Raji (cell line): ENCODE results near the gene KIF16B.

Experiments used
- POLR2A ChIP-seq: IDR thresholded peaks from 2 replicates; pipeline ENCODE4 v1.6.1; 2011; ENCODE audit warnings: low read depth, low read length, control low read depth; ENCODE audit not compliant: insufficient read depth

The KIF16B gene

DNA sequence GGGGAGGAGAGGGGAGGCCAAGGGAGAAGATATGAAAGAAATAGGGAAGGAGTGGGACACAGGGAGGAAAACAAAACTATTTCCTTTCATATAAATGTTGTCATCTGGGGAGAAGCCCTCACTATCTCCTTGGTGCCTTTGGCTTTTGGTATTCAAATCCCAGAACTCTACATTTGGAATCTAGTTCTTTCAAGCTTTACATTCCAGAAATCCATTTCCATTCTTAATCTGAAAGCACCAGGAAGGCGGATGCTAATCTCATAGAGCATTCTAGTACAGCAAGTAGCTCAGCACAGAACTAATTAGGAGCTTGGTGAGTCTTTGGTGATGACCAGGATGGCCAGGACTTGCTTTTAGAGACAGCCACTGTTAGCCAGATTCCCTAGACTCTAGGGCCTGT is 177.9 kb downstream of the KIF16B start:
- TF ChIP-seq POLR2A: no peak

DNA sequence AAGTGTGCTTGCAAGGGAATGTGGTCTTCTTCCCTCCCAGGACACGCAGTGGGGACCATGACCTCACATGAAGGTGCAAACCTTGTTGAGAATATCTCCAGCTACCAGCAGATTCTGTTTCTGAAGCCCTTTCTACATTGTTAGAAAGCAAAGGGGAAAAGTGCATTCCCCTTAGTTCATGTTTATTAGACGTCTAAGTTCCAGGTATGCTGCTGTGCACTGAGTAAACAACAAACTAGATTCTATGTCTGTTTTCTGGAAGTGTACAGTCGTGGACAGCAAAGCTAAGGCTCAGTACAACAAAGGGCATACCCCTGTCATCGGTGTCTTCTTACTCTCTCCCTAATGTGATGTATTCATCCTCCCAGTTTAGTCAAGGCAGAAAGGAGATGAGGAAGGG is 178.5 kb downstream of the KIF16B start:
- no peak for TF ChIP-seq POLR2A

DNA sequence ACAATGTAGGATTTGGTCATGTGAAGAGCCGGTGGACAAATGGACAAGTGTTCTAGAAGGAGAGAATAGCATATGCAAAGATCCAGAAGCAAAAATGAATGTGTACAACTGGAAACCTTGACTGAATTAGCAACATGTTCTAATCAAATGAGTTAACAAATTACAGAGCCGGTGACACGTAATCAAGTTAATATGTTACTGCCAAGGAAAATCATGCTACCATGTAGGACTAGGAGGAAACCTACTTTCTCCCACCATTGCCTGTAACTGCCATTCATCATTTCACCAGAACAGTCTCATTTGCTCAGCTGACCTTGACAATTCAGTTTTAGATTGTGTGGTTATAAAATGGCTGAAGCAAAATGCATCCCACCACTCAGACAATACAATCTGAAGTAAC is 179.4 kb downstream of the KIF16B start:
- no peak for TF ChIP-seq POLR2A

DNA sequence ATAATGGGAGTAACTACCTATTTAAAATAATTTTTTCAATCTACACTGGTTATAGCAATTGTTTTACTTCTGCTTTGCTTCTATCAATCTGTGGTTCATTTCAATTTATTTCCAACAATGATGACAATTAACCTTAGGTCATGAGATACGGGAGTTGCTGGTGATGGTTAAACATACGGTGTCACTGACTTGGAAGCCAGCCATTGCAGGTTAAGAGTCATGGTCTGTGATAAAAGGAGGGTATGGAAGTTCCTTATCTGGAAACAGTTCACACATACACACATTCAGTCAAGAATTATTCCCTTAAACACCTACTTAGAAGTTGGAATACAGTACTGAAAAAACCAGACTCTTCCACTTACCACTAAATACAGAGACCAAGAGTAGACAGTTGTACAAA is 180.0 kb downstream of the KIF16B start:
- TF ChIP-seq POLR2A: no peak

DNA sequence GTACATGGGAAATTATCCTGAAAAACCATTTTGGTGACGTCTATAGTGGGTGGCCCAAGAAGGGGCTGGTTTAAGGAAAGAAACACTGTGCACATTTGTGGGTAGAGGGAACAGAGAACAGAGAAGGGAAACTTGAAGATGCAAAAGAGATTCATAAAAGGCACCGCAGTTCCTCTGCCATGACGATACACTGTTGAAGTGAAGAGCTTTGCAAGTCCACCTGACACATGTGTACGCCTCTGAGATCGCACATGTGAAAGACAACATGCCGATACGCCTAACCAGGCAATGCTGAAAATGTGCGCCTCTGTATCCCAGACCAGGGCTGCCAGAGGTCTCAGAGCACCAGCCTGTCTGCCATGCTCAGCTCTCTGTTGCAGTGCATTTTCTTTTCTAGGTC is 180.9 kb downstream of the KIF16B start:
- no peak for TF ChIP-seq POLR2A

DNA sequence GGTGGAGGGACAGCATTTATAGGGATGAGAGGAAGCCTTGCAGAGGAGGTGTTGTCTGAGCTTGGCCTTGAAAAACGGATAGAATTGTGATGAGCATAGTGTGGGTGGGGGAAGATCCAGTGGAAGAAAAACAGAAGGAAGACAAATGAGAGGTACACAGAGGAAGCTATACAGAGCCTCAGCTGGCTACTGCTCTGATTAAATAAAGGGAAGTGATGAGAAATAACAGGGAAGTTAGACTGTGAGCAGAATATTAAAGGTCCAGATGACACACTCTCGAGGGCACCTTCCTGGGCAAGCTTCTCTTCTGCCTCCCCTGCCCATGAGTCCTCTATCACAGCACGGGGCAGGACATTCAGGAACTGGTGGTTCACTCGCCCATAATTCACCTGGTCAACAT is 182.3 kb downstream of the KIF16B start:
- TF ChIP-seq POLR2A: no peak

DNA sequence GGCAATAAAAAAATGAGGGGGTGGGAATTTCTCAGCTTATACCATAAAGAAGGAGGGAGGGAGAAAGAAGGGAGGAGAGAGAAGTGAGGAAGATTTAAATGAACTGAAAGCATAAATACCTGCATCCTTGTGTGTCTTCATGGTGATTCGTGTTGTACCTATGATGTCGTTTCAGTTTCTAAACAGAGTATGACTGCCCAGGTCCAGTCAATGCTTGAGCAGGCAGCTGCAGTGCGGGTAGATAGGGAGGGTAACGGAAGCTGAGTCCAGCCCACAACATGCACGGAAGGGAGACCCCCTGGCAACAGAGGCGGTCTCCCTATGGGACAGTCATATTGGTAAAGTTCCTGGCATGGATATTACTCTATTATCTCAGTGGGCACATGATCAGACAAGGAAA is 184.5 kb downstream of the KIF16B start:
- no peak for TF ChIP-seq POLR2A

DNA sequence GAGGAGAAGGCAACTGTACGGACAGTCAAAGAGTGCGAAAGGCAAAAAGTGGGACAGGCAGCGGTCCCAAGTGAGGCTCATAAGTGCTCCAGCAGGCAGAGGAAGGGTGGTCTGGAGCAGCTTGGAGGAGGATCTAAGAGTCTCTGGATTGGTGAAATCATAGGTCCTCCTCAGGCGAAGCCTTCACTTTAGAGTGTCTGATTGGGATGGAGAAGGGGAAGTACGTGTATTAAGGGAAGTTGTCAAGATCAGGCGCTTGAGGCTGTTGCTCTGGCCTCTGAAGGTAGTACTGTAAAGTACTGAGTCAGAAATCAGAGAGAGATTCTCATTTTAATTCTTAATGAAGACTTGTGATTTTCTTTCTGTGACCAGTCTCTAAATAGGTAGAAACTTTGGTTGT is 185.6 kb downstream of the KIF16B start:
- no peak for TF ChIP-seq POLR2A

DNA sequence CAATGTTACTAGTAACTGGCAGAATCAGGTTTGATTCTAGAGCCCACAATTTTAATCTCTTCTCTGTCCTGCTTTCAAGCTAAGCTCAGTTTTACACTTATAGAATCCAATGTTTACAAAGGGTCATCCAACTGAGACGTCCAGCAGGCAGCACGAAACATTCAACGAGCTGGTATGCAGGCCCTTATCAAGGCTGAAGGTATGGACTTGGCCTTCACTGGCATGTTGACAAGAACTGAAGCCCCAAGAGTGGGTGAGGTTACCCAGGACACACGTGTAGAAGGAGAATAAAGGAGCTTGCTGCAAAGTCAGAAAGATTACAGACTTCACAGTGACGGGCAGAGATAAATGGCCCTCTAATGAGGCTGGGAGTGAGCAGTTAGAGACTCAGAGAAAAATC is 187.4 kb downstream of the KIF16B start:
- TF ChIP-seq POLR2A: no peak

DNA sequence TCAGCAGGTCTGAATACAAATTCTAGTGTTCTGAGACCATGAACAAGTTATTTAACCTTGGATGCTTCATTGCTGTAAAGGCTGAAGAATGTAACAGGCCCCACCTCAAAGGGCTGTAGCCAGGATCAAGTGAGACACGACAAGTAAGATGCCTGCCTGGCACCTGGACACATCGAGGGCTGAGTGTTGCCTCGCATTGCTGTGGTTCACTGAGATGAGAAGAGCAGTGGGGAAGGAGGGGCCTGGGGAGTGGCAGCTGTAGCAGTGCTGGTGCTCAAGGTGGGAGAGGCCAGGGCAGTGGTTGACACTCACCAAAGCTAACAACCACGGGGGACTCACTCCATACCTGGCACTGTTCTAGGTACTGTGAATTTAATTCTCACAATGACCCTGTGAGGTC is 187.8 kb downstream of the KIF16B start:
- TF ChIP-seq POLR2A: no peak

DNA sequence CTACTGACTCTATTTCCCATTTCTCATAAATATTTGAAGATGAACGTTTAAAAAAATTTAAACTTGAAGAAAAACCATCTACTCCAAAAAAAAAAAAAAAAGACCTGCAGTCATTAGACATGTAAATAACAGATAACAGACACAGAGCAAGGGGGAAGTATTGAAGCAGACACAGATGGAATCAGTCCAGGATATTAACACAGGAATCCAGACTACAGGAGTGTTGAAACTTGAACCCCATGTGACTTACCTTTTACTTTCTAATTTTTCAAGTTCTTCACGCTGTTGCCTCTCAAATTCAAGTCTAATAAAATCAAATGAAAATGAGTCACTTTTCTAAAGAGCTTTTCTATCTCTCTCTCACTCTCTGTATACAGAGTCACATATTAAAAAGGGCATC is 191.8 kb downstream of the KIF16B start:
- TF ChIP-seq POLR2A: no peak

DNA sequence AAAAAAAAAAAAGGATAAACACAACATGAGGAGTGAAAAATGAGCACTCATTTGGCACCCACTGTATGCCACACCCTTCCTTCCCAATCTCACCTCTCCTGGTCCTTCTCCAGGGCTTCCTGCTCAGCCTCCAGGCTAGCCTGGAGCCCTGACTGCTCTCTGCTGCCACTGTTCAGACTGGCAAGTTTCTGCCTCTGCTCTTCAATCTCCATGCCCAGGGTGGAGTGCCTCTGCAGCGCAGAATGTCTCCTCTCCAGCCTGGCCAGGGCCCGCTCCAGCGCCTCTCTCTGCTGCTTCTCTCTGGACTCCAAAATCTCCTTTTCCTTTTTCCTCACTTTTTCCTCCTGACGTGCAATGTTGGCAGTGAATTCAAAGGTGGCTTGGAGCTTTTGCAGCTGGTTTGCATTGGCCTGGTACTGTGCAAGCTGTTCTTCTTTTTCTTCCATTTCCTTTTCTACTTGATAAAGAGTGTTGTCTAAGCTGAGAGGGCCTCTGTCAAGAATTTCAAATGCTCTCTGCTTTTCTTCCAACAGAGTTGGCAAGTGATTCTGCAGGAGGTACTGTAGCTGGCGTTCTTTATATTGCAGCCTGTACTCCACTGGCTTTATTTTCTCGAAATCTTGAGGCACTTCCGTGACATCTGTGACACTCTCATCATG is 194.4 kb downstream of the KIF16B start:
- TF ChIP-seq POLR2A: no peak

DNA sequence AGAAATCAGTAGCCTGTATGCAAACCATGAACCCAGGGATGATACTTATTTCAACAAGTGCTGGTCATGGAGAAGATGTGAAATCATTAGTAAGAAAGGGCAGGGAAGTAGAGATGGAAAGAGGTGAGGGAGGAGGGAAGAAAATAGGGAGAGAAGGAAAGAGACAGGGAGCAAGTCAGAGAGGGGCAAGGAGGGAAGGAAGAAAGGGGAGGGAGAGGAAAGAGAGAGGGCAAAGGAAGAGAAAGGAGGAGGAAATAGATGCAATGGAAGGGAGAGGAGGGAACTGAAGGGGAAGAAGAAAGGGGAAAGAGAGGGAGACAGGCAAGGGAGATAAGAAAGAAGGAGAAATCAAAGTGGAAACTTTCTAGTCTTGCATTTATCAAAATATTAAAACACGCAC is 195.1 kb downstream of the KIF16B start:
- TF ChIP-seq POLR2A: no peak

DNA sequence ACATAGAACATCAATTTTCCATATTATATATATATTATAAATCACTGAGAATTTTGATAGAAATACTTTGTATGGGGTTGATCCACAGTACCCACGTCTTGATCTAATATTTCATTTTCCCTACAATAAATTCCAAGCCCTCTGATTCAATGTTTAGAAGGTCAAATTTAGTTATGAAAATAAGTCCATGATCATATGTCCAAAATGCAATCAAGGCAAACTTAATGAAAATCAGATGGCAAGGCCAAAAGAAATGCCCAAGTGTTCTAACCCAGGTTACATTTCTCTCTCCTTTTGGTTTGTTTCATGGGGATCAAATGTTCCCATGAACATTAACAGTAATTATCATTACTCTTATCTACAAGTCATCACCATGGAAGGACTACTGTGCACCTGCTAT is 203.8 kb downstream of the KIF16B start:
- TF ChIP-seq POLR2A: no peak

DNA sequence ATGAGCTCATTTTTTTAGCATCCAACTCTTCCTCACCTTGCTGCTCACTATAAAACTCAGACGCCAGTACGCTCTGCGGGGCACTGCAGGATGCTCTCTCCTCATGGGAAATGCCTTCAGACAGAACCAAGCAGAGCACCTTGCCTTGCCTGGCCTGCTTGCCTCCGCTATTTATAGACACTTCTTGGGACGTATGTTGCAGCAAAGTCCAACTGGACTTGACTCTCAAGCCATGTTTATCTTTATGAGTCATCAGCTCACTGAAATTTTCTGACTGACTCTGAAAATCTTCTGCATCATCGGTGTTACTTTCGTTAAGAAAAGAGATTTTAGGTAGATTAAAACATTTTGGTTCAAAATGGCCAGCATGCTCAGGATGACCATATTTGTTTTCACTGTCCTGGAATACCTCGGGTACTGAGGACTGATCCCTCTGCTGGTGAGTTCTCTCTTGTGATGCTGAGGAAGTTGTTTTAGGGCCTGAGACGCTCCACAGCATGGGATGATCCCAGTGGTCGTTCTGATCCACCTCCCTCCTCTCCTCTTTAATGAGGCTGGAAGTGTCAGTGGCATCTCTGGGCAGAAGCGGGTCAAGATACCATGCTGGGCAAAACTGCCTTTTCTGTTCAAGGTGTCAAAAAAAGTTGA is 204.5 kb downstream of the KIF16B start:
- no peak for TF ChIP-seq POLR2A

DNA sequence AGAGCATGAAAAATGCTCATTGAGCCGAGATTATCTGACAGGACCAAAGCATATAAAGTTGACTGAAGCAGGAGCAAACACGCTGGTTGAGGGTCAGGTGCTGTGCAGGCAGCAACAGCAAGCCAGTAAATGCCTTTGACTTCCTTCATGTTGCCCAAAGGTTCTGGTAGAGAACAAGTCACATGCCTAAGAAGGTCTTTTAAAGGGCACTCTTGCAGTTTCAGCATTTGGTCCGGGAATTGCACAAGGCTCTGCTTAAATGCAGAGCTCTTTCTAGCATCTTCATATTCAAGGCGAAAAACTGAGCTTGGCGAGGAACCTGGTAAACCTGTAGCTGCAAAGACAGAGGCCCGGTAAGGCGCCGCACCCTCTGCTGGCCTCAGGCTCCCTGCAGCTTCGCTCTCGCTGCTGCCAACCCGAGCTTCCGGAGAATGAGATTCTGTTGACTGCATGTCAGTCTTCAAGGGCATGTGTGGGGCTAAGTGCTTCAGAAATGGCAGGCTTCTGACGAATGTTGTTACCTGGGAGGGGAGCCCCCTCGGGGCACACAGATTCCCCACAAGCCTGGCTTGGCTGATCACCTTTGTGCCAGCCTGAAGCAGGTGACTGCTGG is 205.2 kb downstream of the KIF16B start:
- TF ChIP-seq POLR2A: no peak

DNA sequence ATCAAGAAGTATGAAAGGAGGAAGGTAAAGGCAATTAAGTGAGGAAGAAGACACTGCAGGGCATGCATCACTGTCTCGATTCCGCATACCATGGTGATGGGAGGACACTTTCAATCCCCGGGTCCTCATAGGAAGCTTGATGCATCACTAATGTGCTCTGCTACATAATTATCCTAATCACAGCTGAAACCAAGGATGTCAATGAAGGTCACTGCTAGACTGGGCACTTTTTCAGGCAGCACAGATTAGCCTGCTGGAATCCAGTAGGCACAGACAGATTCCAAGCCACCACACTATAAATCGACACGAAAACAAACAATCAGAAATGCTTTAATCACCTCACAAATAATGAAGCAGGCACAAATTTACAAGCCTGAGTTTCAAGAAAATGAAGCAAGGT is 206.7 kb downstream of the KIF16B start:
- TF ChIP-seq POLR2A: no peak
